ENCODE measurements around the gene DIP2B. TPM values are rescaled to one million over a fixed set of nuclear protein-coding genes. Genes with fewer than 3 reads are reported as not detected.

Gene DIP2B
- total RNA-seq, 1 donor from 2014 or later: 45.1 TPM

DNA sequence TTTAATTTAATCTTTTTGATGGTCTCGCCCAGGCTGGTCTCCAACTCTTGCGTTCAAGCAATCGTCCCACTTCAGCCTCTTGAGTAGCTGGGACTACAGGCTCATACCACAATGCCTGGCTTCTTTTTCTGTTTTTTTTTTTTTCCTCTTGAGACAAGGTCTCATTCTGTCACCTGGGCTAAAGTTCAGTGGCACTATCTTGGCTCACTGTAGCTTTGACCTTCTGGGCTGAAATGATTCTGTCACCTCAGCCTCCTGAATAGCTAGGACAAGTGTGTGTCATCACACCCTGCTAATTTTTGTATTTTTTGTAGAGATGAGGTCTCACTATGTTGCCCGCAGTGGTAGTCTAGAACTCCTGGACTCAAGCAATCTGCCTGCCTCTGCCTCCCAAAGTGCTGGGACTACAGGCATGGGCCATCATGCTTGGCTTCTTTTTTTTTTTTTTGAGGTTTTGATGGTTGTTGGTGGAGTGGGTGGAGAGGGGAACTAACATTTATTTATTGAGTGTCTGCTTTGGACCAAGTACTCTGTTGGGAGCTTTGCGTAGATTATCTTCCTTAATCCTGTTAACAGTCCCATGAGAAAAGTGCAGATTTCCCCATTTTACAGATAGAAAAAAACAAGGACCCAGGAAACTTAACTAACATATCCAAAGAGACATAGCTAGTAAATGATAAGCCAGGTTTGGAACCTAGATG, 102.0 kb downstream of the DIP2B start:
- TF ChIP-seq, protein P1, sequence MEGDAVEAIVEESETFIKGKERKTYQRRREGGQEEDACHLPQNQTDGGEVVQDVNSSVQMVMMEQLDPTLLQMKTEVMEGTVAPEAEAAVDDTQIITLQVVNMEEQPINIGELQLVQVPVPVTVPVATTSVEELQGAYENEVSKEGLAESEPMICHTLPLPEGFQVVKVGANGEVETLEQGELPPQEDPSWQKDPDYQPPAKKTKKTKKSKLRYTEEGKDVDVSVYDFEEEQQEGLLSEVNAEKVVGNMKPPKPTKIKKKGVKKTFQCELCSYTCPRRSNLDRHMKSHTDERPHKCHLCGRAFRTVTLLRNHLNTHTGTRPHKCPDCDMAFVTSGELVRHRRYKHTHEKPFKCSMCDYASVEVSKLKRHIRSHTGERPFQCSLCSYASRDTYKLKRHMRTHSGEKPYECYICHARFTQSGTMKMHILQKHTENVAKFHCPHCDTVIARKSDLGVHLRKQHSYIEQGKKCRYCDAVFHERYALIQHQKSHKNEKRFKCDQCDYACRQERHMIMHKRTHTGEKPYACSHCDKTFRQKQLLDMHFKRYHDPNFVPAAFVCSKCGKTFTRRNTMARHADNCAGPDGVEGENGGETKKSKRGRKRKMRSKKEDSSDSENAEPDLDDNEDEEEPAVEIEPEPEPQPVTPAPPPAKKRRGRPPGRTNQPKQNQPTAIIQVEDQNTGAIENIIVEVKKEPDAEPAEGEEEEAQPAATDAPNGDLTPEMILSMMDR (IDR thresholded peaks at IDR 0.05; ENCODE audit: unreplicated experiment): no peak
- no peak for DNase-seq (ENCODE audit: low spot score)
- peaks cover 3% of the 10 kb centered on the region for H3K36me3 Mint-ChIP-seq (ENCODE audit: low read depth, unreplicated experiment)
- H3K27me3 Mint-ChIP-seq (ENCODE audit: unreplicated experiment): peaks cover 2% of the 10 kb centered on the region
- H3K9me3 Mint-ChIP-seq (ENCODE audit: unreplicated experiment): no peaks in the 10 kb centered on the region
- peaks cover 24% of the 10 kb centered on the region for H3K4me1 Mint-ChIP-seq (ENCODE audit: unreplicated experiment)
- no peak overlapping the region for H3K27ac Mint-ChIP-seq (ENCODE audit: unreplicated experiment)
- no peak overlapping the region for H3K4me3 Mint-ChIP-seq (ENCODE audit: unreplicated experiment)

DNA sequence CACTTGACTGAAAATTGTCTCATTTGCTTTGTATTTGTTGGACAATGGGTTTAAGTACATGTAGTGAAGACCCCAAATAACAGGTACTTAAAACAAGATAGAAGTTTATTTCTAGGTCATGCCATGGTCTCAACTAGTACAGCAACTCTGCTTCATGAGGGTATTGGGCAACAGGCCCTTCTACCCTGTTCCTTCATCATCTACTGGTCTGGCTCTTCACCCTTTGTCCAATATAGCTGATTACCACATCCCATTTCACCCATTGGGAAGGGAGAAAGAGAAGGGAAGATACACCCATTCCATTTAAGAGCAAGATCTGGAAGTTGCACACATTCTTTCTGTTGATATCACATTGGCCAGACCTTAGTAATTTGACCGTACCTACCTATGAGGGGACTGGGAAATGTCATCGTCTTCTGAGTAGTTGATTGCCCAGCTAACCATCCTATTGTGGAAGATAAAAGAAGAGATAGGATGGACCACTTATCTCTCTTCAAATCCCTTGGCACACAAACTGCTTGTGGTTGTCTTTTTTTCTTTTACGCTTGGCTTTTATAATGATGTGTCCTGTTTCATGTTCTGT, 104.6 kb downstream of the DIP2B start:
- H3K27ac Mint-ChIP-seq (ENCODE audit: unreplicated experiment): no peak overlapping the region
- H3K36me3 Mint-ChIP-seq (ENCODE audit: low read depth, unreplicated experiment): peaks cover 3% of the 10 kb centered on the region
- no peak for DNase-seq (ENCODE audit: low spot score)
- H3K27me3 Mint-ChIP-seq (ENCODE audit: unreplicated experiment): peaks cover 2% of the 10 kb centered on the region
- TF ChIP-seq, protein P1 (IDR thresholded peaks at IDR 0.05; ENCODE audit: unreplicated experiment): no peak
- H3K4me3 Mint-ChIP-seq (ENCODE audit: unreplicated experiment): no peak overlapping the region
- no peaks in the 10 kb centered on the region for H3K9me3 Mint-ChIP-seq (ENCODE audit: unreplicated experiment)
- H3K4me1 Mint-ChIP-seq (ENCODE audit: unreplicated experiment): peaks cover 25% of the 10 kb centered on the region

DNA sequence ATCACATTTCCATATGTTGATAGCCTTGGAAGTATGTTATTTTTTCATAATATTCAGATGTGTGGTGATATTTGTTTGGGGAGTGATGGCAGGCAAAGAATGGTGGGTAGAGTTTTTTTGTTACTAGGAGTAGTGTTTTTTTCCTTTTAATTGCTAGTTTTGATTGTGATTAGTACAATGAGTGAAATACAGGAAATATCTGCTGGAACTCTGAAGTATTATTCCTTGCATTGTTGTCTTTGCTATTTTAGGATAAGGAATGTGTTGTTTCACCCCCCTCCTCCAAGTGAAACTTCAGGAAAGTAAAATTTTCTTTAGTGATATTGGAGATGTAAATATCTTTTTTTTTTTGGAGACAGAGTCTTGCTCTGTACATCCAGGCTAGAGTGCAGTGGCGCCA, 105.4 kb downstream of the DIP2B start:
- DNase-seq (ENCODE audit: low spot score): no peak
- H3K4me1 Mint-ChIP-seq (ENCODE audit: unreplicated experiment): peaks cover 25% of the 10 kb centered on the region
- H3K4me3 Mint-ChIP-seq (ENCODE audit: unreplicated experiment): no peak overlapping the region
- peak overlapping the region; percentile 4 for H3K27ac Mint-ChIP-seq (ENCODE audit: unreplicated experiment)
- TF ChIP-seq, protein P1 (IDR thresholded peaks at IDR 0.05; ENCODE audit: unreplicated experiment): no peak
- H3K36me3 Mint-ChIP-seq (ENCODE audit: low read depth, unreplicated experiment): peaks cover 3% of the 10 kb centered on the region
- peaks cover 2% of the 10 kb centered on the region for H3K27me3 Mint-ChIP-seq (ENCODE audit: unreplicated experiment)
- no peaks in the 10 kb centered on the region for H3K9me3 Mint-ChIP-seq (ENCODE audit: unreplicated experiment)

DNA sequence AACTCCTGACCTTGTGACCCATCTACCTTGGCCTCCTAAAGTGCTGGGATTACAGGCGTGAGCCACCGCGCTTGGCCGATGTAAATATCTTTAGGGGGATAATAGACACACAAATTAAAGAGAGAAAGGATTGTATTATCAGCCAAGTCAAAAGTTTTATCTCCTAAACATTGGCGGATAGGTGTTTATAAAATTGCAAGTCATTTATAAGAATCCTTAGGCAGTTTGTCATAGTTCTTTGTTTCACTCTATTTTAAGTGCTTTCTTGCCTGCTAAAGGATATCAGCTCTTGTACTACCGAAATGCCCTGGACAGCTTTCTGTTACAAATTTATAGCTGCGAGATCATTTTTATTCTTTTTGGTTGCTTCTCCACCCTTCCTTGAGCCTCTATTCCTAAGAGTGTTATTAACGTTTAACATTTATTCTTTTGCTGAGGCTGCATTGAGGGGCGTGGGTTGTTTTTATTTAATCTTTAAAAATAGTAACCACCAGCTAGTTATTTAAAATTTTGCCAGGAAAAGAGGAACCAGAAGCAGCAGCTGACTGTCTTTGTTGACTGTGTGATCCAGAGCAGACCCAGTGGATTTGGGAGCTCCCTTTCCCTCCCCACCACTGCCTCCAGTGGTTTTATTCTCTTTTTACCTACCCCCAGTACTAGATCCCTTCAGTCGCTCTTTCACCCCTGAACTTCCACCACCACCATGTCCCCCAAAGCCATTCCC, 106.4 kb downstream of the DIP2B start:
- H3K27me3 Mint-ChIP-seq (ENCODE audit: unreplicated experiment): peaks cover 2% of the 10 kb centered on the region
- peaks cover 30% of the 10 kb centered on the region for H3K4me1 Mint-ChIP-seq (ENCODE audit: unreplicated experiment)
- peak overlapping the region; percentile 82 for H3K27ac Mint-ChIP-seq (ENCODE audit: unreplicated experiment)
- peaks cover 3% of the 10 kb centered on the region for H3K36me3 Mint-ChIP-seq (ENCODE audit: low read depth, unreplicated experiment)
- H3K4me3 Mint-ChIP-seq (ENCODE audit: unreplicated experiment): no peak overlapping the region
- no peak for DNase-seq (ENCODE audit: low spot score)
- TF ChIP-seq, protein P1 (IDR thresholded peaks at IDR 0.05; ENCODE audit: unreplicated experiment): no peak
- no peaks in the 10 kb centered on the region for H3K9me3 Mint-ChIP-seq (ENCODE audit: unreplicated experiment)

DNA sequence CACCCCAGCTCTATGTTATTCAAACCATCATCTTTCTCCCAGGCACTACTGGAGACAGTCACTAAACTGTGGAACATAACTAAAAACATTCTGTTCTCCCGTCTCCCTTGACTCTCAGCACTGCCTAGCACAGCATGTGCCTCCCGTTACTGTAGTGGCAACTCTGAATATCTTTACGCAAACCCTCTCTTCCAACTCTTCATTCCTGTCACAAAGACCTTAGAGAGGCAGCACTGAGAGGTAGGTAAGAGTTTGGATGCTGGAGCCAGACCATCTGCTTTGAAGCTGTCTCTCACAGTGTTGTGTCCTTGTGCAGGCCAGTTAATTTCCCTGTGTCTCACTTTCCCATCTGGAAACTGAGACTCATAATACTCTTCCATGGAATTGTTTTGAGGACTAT, 108.1 kb downstream of the DIP2B start:
- TF ChIP-seq, protein P1 (IDR thresholded peaks at IDR 0.05; ENCODE audit: unreplicated experiment): no peak
- H3K4me1 Mint-ChIP-seq (ENCODE audit: unreplicated experiment): peaks cover 29% of the 10 kb centered on the region
- no peak overlapping the region for H3K27ac Mint-ChIP-seq (ENCODE audit: unreplicated experiment)
- peaks cover 3% of the 10 kb centered on the region for H3K36me3 Mint-ChIP-seq (ENCODE audit: low read depth, unreplicated experiment)
- H3K9me3 Mint-ChIP-seq (ENCODE audit: unreplicated experiment): no peaks in the 10 kb centered on the region
- DNase-seq (ENCODE audit: low spot score): no peak
- no peak overlapping the region for H3K4me3 Mint-ChIP-seq (ENCODE audit: unreplicated experiment)
- peaks cover 2% of the 10 kb centered on the region for H3K27me3 Mint-ChIP-seq (ENCODE audit: unreplicated experiment)
